Measurements from ENCODE around the gene BCL2L13. TPM values are rescaled to one million over a fixed set of nuclear protein-coding genes. Genes with fewer than 3 reads are reported as not detected.

BCL2L13 gene
- total and polyA plus RNA-seq, 3 donors from 2014 or later = 60.1 to 80.2 (median 74.1) TPM

- TF ChIP-seq CTCF (IDR thresholded peaks at IDR 0.05) = no peak
- H3K27me3 ChIP-seq = no peaks in the 10 kb centered on the region
- H3K36me3 ChIP-seq (ENCODE audit: low read depth, missing control alignments) = no peaks in the 10 kb centered on the region
- no peak overlapping the region for H3K27ac ChIP-seq
- intact Hi-C loops (cut with DNase I; ENCODE audit: low total_unique reads) = no loop called here
- H3K9me3 ChIP-seq = no peaks in the 10 kb centered on the region
- no peak for DNase-seq
- H3K4me1 ChIP-seq = no peaks in the 10 kb centered on the region
- WGBS, 2 donors = 30 to 31% methylated on average over 3 of the region's 3 CpGs
- no peak overlapping the region for H3K4me3 ChIP-seq
Measured at GRCh38 chr22:17700778-17701177, 62.2 kb downstream of the BCL2L13 start.

DNA sequence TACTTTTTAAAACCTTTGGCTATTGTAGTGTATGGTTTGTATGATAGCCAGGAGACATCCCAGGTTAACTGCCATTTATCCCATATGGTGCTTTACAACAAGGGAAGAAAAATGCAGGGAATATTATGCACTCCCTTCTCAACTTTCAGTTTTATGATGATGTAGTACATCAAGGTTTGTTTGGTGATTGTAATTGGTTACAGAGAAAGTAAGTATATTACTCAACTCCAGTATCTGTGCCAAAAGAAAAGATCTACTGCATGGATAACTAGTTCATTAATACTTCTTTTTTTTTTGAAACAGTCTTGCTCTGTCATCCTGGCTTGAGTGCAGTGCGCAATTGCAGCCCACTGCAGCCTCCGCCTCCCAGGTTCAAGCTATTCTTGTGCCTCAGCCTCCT, 65.3 kb downstream of the BCL2L13 start:
- intact Hi-C loops (cut with DNase I; ENCODE audit: low total_unique reads) = no loop called here
- Histone ChIP-seq H3K4me1 (no peaks in the 10 kb centered on the region), H3K36me3 (ENCODE audit: low read depth, missing control alignments) (no peaks in the 10 kb centered on the region), H3K27ac (no peak overlapping the region), H3K27me3 (no peaks in the 10 kb centered on the region), H3K4me3 (no peak overlapping the region), H3K9me3 (no peaks in the 10 kb centered on the region)
- DNase-seq = no peak
- 93 to 100% methylated on average over 2 of the region's 2 CpGs for WGBS, 2 donors
- TF ChIP-seq CTCF (IDR thresholded peaks at IDR 0.05) (no peak), POLR2A (IDR thresholded peaks at IDR 0.05) (no peak)

DNA sequence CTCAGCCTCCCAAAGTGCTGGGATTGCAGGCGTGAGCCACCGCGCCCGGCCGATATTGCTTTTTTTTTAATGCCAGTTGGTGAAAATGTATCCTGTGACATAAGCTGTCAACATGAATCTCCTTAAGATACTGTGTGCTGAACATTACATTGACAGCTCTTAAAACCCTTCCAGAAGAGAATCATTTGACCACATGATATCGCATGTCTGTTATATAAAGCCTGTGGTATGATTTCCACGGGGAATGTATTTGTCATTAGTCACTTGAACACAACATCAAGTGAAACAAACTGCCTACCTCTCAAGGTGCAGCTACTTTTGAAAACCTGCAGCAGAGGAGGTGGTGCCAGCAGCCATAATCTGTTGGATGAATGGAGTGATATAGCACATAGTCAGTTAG, 67.0 kb downstream of the BCL2L13 start:
- WGBS, 2 donors = 93 to 95% methylated on average over 7 of the region's 7 CpGs
- Histone ChIP-seq H3K4me3 (no peak overlapping the region), H3K9me3 (no peaks in the 10 kb centered on the region), H3K27me3 (no peaks in the 10 kb centered on the region), H3K27ac (no peak overlapping the region), H3K4me1 (no peaks in the 10 kb centered on the region), H3K36me3 (ENCODE audit: low read depth, missing control alignments) (no peaks in the 10 kb centered on the region)
- TF ChIP-seq POLR2A (IDR thresholded peaks at IDR 0.05) (no peak), CTCF (IDR thresholded peaks at IDR 0.05) (no peak)
- intact Hi-C loops (cut with DNase I; ENCODE audit: low total_unique reads) = no loop called here
- DNase-seq = no peak

GRCh38 chr22:17705951-17706900, 67.7 kb downstream of the BCL2L13 start:
- TF ChIP-seq POLR2A (IDR thresholded peaks at IDR 0.05) = no peak
- TF ChIP-seq CTCF (IDR thresholded peaks at IDR 0.05) = no peak
- WGBS, 2 donors = 55 to 56% methylated on average over 9 of the region's 9 CpGs
- DNase-seq = peak; percentile 52

More at GRCh38 chr22:17705951-17706900, 67.7 kb downstream of the BCL2L13 start:
- no peaks in the 10 kb centered on the region for H3K27me3 ChIP-seq
- H3K36me3 ChIP-seq (ENCODE audit: low read depth, missing control alignments) = no peaks in the 10 kb centered on the region
- H3K27ac ChIP-seq = peak overlapping the region; percentile 2 to 51
- no peak overlapping the region for H3K4me3 ChIP-seq
- H3K9me3 ChIP-seq = no peaks in the 10 kb centered on the region
- intact Hi-C loops (cut with DNase I; ENCODE audit: low total_unique reads) = no loop called here
- no peaks in the 10 kb centered on the region for H3K4me1 ChIP-seq
